Ascending aorta (tissue), 2 donors: Measurements from ENCODE around the gene HIVEP2. TPM values are rescaled to one million over a fixed set of nuclear protein-coding genes. Genes with fewer than 3 reads are reported as not detected.

ENCODE experiments used
- DNase-seq, 2 donors: peaks; one replicate each; pipeline ENCODE4 v3.0.0-alpha.2; 2019; ENCODE audit warnings: low spot score in 2 of 2
- H3K27ac ChIP-seq, 2 donors: fragments of 200-600 bp; sonication (generic); one replicate each; pipeline ENCODE4 v1.5.1; 2016 to 2017; ENCODE audit warnings: mild to moderate bottlenecking in 1 of 2
- H3K27me3 ChIP-seq: fragments of 200-600 bp; sonication (generic); one replicate; pipeline ENCODE4 v1.5.1; 2017
- H3K36me3 ChIP-seq, 2 donors: fragments of 200-600 bp; sonication (generic); one replicate each; pipeline ENCODE4 v1.5.1; 2016
- H3K4me1 ChIP-seq, 2 donors: fragments of 200-600 bp; sonication (generic); one replicate each; pipeline ENCODE4 v1.5.1; 2016 to 2017; ENCODE audit warnings: mild to moderate bottlenecking in 1 of 2
- H3K4me3 ChIP-seq, 2 donors: fragments of 200-600 bp; sonication (generic); one replicate each; pipeline ENCODE4 v1.5.1; 2016 to 2017; ENCODE audit warnings: mild to moderate bottlenecking in 1 of 2
- H3K9me3 ChIP-seq, 2 donors: fragments of 200-600 bp; sonication (generic); one replicate each; pipeline ENCODE4 v1.5.1; 2016
- CTCF ChIP-seq, 3 experiments: fragments of 200-600 bp in 2 of 3; fragments of 450-650 bp in 1 of 3; sonication (generic) in 2 of 3; IDR thresholded peaks; one replicate each; pipeline ENCODE4 v1.5.1; 2016 to 2019; ENCODE audit warnings: antibody characterized with exemption in 3 of 3, mild to moderate bottlenecking in 1 of 3, moderate library complexity in 1 of 3
- intact Hi-C: fragments of 100-400 bp; cut with DNase I; formaldehyde crosslinking; loops from one replicate; pipeline ENCODE4 v1.15.1; 2023
- total RNA-seq: library from RNA; depleted of rRNA; stranded (reverse); fragments of >200 nt; gene quantifications from one replicate; pipeline ENCODE4 v1.1.0, GENCODE V29; 2016

HIVEP2 gene
- total RNA-seq, 1 donor from 2014 or later, result 14.5 TPM

- Histone ChIP-seq H3K4me1 (no peaks in the 10 kb centered on the region), H3K36me3 (no peaks in the 10 kb centered on the region), H3K4me3 (no peak overlapping the region), H3K27me3 (no peaks in the 10 kb centered on the region), H3K27ac (no peak overlapping the region), H3K9me3 (peaks cover 0 to 21% of the 10 kb centered on the region in 2 donors)
- no peak for DNase-seq
- TF ChIP-seq CTCF (IDR thresholded peaks at IDR 0.05), result no peak
- intact Hi-C loops, result no loop called here
Observed at GRCh38 chr6:142722012-142722411, 223.0 kb downstream of the HIVEP2 start.

GRCh38 chr6:142721215-142721920 lies 223.6 kb downstream of the HIVEP2 start:
- H3K36me3 ChIP-seq, result no peaks in the 10 kb centered on the region
- intact Hi-C loops, result no loop called here
- TF ChIP-seq CTCF (IDR thresholded peaks at IDR 0.05), result no peak
- no peaks in the 10 kb centered on the region for H3K27me3 ChIP-seq
- H3K27ac ChIP-seq, result no peak overlapping the region
- peaks cover 0 to 21% of the 10 kb centered on the region in 2 donors for H3K9me3 ChIP-seq
- no peak overlapping the region for H3K4me3 ChIP-seq
- DNase-seq, result no peak
- H3K4me1 ChIP-seq, result no peaks in the 10 kb centered on the region

GRCh38 chr6:142718667-142719191 lies 226.2 kb downstream of the HIVEP2 start:
- no peak overlapping the region for H3K27ac ChIP-seq
- no peaks in the 10 kb centered on the region for H3K4me1 ChIP-seq
- no peaks in the 10 kb centered on the region for H3K27me3 ChIP-seq
- intact Hi-C loops, result no loop called here
- peaks cover 0 to 21% of the 10 kb centered on the region in 2 donors for H3K9me3 ChIP-seq
- no peaks in the 10 kb centered on the region for H3K36me3 ChIP-seq
- no peak for DNase-seq
- no peak for TF ChIP-seq CTCF (IDR thresholded peaks at IDR 0.05)
- no peak overlapping the region for H3K4me3 ChIP-seq

GRCh38 chr6:142716097-142716496 lies 228.9 kb downstream of the HIVEP2 start:
- DNase-seq, result no peak
- Histone ChIP-seq H3K27ac (no peak overlapping the region), H3K9me3 (peaks cover 0 to 21% of the 10 kb centered on the region in 2 donors), H3K36me3 (no peaks in the 10 kb centered on the region), H3K27me3 (no peaks in the 10 kb centered on the region), H3K4me3 (no peak overlapping the region), H3K4me1 (no peaks in the 10 kb centered on the region)
- intact Hi-C loops, result no loop called here
- no peak for TF ChIP-seq CTCF (IDR thresholded peaks at IDR 0.05)

GRCh38 chr6:142714951-142715785 lies 229.8 kb downstream of the HIVEP2 start:
- no peak for TF ChIP-seq CTCF (IDR thresholded peaks at IDR 0.05)
- intact Hi-C loops, result no loop called here
- H3K4me1 ChIP-seq, result no peaks in the 10 kb centered on the region

More at GRCh38 chr6:142714951-142715785, 229.8 kb downstream of the HIVEP2 start:
- H3K36me3 ChIP-seq, result no peaks in the 10 kb centered on the region
- H3K27me3 ChIP-seq, result no peaks in the 10 kb centered on the region
- H3K27ac ChIP-seq, result no peak overlapping the region
- H3K9me3 ChIP-seq, result peaks cover 0 to 21% of the 10 kb centered on the region in 2 donors
- no peak for DNase-seq
- no peak overlapping the region for H3K4me3 ChIP-seq
